ENCODE data around the gene C20orf96.
A peak's percentile ranks its signal among the peaks of the same experiment; 100 is the strongest.

Gene C20orf96

GRCh38 chr20:324177-325044 lies 33.9 kb upstream of the C20orf96 start:
- FAIRE-seq (no peak), DNase-seq (ENCODE audit: insufficient read length, low spot score) (peak; percentile 46)
- no peak for TF ChIP-seq CTCF (IDR thresholded peaks at IDR 0.05; ENCODE audit: insufficient read depth, missing control alignments)

DNA sequence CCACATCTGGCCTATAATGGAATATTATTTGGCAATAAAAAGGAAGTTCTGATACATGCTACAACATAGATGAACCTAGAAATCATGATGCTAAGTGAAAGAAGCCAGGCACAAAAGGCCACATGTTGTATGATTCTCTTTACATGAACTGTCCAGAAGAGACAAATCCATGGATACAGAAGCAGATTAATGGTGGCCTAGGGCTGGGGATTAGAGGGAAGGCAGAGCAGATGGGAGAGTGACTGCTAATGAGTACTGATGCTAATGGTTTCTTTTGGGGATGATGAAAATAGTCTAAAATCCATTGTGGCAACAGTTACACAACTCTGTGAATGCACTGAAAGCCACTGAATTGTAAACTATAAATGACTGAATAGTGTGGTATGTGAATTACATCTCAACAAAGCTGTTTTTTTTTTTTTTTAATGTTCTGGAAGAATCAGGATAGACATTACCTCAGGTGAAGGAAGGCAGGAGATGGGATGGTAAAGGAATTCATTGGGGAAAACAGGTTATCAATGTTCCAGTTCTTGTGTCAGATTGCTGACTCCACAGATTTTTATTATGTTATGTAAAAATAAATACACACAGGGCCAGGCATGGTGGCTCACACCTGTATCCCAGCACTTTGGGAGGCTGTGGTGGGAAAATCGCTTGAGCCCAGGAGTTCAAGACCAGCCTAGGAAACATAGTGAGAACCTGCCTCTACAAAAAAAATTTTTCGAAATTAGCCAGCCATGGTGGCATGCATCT lies 25.9 kb upstream of the C20orf96 start:
- FAIRE-seq (peak; percentile 6), DNase-seq (ENCODE audit: insufficient read length, low spot score) (no peak)
- TF ChIP-seq CTCF (IDR thresholded peaks at IDR 0.05; ENCODE audit: insufficient read depth, missing control alignments): no peak

DNA sequence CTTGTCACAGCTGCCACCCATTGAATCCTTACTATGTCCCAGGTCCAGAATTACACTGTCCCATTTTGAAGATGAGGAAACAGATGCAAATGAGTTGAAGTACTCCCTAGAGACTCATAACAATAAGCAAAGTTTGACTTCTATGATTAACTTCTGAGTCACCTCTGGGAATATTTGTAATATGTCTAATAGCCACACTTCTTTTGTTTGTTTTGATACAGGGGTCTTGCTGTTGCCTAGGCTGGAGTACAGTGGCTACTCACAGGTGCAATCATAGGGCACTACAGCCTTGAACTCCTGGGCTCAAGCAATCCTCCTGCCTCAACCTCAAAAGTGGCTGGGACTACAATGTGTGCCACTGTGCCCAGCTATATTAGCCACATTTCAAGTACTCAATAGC lies 23.4 kb upstream of the C20orf96 start:
- DNase-seq (ENCODE audit: insufficient read length, low spot score): no peak
- TF ChIP-seq CTCF (IDR thresholded peaks at IDR 0.05; ENCODE audit: insufficient read depth, missing control alignments): no peak

GRCh38 chr20:313402-313801 lies 22.9 kb upstream of the C20orf96 start:
- no peak for DNase-seq (ENCODE audit: insufficient read length, low spot score)
- FAIRE-seq: no peak
- TF ChIP-seq CTCF (IDR thresholded peaks at IDR 0.05; ENCODE audit: insufficient read depth, missing control alignments): no peak

More for the DNA sequence above, 23.4 kb upstream of the C20orf96 start:
- FAIRE-seq: no peak

DNA sequence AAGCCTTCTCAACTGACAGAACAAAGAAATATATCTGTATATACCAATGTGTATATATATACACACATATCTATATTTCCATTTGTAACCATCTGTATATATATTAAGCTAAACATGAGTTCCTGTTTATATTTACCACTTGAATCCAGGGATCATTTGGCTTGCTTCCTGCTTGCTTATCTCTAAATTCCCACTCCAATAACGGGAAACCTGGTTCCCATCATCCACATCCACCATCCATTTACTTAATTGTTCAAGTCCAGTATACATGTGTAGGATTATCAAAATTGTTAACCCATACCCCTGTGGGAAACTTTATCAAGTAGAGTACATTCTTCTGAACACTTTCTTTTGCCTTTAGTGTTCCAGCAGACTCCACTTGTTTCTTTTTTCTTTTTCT lies 22.3 kb upstream of the C20orf96 start:
- FAIRE-seq: no peak
- TF ChIP-seq CTCF (IDR thresholded peaks at IDR 0.05; ENCODE audit: insufficient read depth, missing control alignments): no peak
- DNase-seq (ENCODE audit: insufficient read length, low spot score): no peak

DNA sequence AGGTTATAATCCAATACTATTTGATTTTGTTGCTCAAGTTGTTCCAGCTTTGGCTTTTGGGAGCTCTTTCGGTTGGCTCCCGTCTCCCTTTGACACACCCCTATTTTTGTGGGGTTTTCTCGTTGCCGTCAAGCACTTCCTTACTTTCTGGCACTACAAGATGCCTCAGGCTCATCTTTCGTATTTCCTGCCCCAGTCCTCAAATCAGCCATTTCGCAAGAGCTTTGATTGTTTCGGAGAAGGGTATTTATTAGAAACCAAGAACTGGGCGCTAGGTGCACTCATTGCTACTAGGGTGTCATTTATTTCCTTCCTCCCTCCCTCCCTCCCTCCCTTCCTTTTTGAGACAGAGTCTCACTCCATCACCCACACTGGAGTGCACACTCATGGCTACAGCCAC lies 21.5 kb upstream of the C20orf96 start:
- FAIRE-seq (no peak), DNase-seq (ENCODE audit: insufficient read length, low spot score) (no peak)
- no peak for TF ChIP-seq CTCF (IDR thresholded peaks at IDR 0.05; ENCODE audit: insufficient read depth, missing control alignments)

DNA sequence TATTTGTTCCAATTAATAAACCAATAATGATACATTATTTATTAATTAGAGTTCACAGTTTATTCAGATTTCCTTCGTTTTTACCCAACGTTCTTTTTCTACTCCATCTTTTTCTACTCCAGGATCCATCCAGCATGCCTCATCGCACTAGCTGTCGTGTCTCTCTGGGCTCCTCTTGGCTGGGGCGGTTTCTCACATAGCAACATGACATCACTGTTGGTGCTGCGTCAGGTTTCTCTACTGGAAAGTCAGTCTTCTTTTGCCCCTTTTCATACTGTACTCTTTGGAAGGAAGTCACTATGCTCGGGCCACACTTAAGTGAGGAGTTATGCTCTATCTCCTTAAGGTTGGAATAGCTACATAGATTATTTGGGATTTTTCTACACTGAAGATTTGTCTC lies 21.1 kb upstream of the C20orf96 start:
- DNase-seq (ENCODE audit: insufficient read length, low spot score) (no peak), FAIRE-seq (no peak)
- no peak for TF ChIP-seq CTCF (IDR thresholded peaks at IDR 0.05; ENCODE audit: insufficient read depth, missing control alignments)
